ENCODE measurements around the gene LRBA. TPM values are rescaled to one million over a fixed set of nuclear protein-coding genes. Genes with fewer than 3 reads are reported as not detected.

Gene LRBA
- total RNA-seq, 1 donor from 2014 or later, result 103 TPM

DNA sequence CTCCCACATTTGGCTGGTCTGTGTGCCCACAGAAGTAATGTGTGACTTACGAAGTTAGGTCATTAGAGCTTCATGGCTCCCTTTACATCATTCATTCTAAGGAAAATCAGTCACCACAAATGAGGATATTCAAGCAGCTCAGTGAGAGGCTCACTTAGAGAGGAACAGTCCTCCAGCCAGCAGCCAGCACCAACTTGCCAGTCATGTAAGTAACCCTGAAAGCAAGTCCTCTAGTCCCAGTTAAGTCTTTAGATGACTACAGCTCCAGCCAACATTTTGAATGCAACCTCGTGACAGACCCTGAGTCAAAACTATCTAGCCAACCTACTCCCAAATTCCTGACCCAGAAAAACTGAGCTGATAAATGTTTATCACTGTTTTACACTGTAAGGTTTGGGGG, 71.3 kb downstream of the LRBA start:
- DNase-seq (ENCODE audit: low read depth), result peak; percentile 50
- H3K27me3 ChIP-seq (ENCODE audit: control insufficient read depth, insufficient read depth, low read length), result no peaks in the 10 kb centered on the region
- no peak for FAIRE-seq
- no peak overlapping the region for H3K4me3 ChIP-seq (ENCODE audit: low read depth, low read length)
- no peaks in the 10 kb centered on the region for H3K36me3 ChIP-seq (ENCODE audit: control insufficient read depth, insufficient read depth, low read length)
- TF ChIP-seq, protein P1, sequence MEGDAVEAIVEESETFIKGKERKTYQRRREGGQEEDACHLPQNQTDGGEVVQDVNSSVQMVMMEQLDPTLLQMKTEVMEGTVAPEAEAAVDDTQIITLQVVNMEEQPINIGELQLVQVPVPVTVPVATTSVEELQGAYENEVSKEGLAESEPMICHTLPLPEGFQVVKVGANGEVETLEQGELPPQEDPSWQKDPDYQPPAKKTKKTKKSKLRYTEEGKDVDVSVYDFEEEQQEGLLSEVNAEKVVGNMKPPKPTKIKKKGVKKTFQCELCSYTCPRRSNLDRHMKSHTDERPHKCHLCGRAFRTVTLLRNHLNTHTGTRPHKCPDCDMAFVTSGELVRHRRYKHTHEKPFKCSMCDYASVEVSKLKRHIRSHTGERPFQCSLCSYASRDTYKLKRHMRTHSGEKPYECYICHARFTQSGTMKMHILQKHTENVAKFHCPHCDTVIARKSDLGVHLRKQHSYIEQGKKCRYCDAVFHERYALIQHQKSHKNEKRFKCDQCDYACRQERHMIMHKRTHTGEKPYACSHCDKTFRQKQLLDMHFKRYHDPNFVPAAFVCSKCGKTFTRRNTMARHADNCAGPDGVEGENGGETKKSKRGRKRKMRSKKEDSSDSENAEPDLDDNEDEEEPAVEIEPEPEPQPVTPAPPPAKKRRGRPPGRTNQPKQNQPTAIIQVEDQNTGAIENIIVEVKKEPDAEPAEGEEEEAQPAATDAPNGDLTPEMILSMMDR (IDR thresholded peaks at IDR 0.05; ENCODE audit: insufficient read depth, low read length, severe bottlenecking), result no peak

DNA sequence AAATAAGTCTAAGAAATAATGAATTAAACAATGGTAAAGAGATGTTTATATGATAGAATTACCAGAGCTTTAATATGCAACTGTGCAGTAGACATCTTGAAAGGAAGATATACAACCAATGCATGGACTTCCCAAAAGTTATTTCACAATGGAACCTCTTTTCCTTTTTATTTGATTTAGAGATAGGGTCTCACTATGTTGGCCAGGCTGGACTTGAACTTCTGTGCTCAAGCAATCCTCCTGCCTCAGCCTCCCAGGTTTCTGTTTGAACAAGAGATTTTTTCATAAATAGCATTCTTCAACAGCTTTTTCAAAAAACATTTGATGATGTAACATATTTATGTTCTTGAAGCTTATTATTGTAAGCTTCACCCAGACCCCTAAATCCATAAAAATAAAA, 72.0 kb downstream of the LRBA start:
- Histone ChIP-seq H3K36me3 (ENCODE audit: control insufficient read depth, insufficient read depth, low read length) (no peaks in the 10 kb centered on the region), H3K4me3 (ENCODE audit: low read depth, low read length) (no peak overlapping the region), H3K27me3 (ENCODE audit: control insufficient read depth, insufficient read depth, low read length) (no peaks in the 10 kb centered on the region)
- FAIRE-seq (no peak), DNase-seq (ENCODE audit: low read depth) (no peak)
- TF ChIP-seq, protein P1 (IDR thresholded peaks at IDR 0.05; ENCODE audit: insufficient read depth, low read length, severe bottlenecking), result no peak

DNA sequence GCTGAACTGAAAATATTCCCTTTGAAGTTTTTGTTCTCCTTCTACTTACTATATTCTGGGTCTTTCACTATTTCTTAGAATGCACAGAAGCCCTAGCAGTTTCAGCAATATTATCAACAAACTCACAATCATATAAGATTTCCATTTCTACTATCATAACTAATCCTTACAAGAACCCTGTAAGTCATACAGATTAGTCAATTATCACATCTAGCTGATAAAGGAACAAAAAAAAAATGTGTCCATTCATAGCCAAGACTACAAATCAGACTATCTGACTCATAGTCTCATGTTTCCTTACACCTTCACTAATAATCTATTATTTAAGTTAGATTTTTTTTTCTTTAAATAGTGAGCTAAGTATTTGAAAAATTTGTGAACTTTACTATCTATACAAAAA, 72.5 kb downstream of the LRBA start:
- Histone ChIP-seq H3K27me3 (ENCODE audit: control insufficient read depth, insufficient read depth, low read length) (no peaks in the 10 kb centered on the region), H3K4me3 (ENCODE audit: low read depth, low read length) (no peak overlapping the region), H3K36me3 (ENCODE audit: control insufficient read depth, insufficient read depth, low read length) (no peaks in the 10 kb centered on the region)
- FAIRE-seq, result no peak
- DNase-seq (ENCODE audit: low read depth), result peak; percentile 88
- TF ChIP-seq, protein P1 (IDR thresholded peaks at IDR 0.05; ENCODE audit: insufficient read depth, low read length, severe bottlenecking), result no peak

DNA sequence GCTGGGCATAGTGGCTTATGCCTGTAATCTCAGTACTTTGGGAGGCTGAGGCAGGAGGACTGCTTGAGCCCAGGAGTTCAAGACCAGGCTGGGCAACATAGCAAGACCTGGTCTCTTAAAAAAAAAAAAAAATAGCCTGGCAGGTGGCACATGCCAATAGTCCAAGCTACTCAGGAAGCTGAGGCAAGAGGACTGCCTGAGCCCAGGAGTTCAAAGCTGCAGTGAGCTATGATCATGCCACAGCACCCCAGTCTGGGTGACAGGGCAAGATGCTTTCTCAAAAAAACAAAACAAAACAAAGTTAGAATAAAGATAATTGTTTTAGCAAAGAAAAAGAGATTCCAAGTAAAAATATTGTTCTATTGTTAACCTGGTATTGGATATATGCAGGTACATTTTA, 75.0 kb downstream of the LRBA start:
- DNase-seq (ENCODE audit: low read depth) (no peak), FAIRE-seq (no peak)
- no peaks in the 10 kb centered on the region for H3K36me3 ChIP-seq (ENCODE audit: control insufficient read depth, insufficient read depth, low read length)
- H3K4me3 ChIP-seq (ENCODE audit: low read depth, low read length), result no peak overlapping the region
- TF ChIP-seq, protein P1 (IDR thresholded peaks at IDR 0.05; ENCODE audit: insufficient read depth, low read length, severe bottlenecking), result no peak
- no peaks in the 10 kb centered on the region for H3K27me3 ChIP-seq (ENCODE audit: control insufficient read depth, insufficient read depth, low read length)

DNA sequence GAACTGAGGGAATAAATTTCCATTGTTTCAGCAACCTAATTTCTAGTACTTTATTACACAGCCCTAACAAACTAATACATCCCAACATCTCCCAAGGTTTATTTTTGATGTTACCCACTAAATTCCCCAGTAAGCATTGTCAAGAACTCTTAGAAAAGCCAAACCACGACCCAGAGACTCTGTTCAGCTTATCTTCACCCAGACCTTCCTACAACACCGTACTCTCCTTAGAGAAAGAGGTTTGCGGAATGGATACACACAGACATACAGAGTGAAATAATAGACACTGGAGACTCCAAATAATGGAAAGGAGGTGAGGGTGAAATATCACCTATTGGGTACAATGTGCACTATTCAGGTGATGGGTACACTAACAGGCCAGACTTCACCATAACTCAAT, 75.6 kb downstream of the LRBA start:
- Histone ChIP-seq H3K27me3 (ENCODE audit: control insufficient read depth, insufficient read depth, low read length) (no peaks in the 10 kb centered on the region), H3K4me3 (ENCODE audit: low read depth, low read length) (no peak overlapping the region), H3K36me3 (ENCODE audit: control insufficient read depth, insufficient read depth, low read length) (no peaks in the 10 kb centered on the region)
- TF ChIP-seq, protein P1 (IDR thresholded peaks at IDR 0.05; ENCODE audit: insufficient read depth, low read length, severe bottlenecking), result no peak
- FAIRE-seq, result no peak
- DNase-seq (ENCODE audit: low read depth), result no peak

DNA sequence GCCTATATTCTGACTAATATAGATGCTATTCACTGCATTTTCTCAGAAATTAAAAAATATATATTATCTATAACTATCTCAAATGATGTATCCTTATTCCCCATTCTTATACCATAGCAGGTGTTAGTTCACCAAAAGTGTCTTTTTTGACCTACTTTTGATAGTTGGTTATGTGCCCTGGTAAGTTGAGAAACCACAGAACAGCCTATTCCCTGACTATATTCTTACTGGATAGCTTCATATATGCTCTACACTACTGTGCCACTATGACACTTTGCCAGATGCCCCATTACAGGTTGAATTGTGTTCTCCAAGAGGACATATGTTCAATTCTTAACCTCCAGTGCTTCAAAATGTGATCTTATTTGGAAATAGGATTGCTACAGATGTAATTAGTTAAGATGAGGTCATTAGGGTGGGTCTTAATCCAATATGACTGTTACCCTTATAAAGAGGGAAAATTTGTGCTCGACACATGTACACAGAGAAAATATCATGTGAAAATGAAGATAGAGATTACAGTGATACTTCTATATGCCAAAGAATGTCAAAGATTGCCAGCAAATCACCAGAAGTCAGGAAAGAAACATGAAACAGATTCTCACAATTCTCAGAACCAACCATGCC, 76.1 kb downstream of the LRBA start:
- H3K27me3 ChIP-seq (ENCODE audit: control insufficient read depth, insufficient read depth, low read length), result no peaks in the 10 kb centered on the region
- TF ChIP-seq, protein P1 (IDR thresholded peaks at IDR 0.05; ENCODE audit: insufficient read depth, low read length, severe bottlenecking), result no peak
- H3K36me3 ChIP-seq (ENCODE audit: control insufficient read depth, insufficient read depth, low read length), result no peaks in the 10 kb centered on the region
- peak; percentile 26 for DNase-seq (ENCODE audit: low read depth)
- no peak for FAIRE-seq
- H3K4me3 ChIP-seq (ENCODE audit: low read depth, low read length), result no peak overlapping the region

Measured in bronchial epithelial cell (primary cell).